ENCODE data around the gene VEGFD. TPM values are rescaled to one million over a fixed set of nuclear protein-coding genes. Genes with fewer than 3 reads are reported as not detected.

The VEGFD gene
- total and polyA plus RNA-seq, 2 donors (not counting 1 experiment from before 2014, with no cell fraction given) = 2.0 to 7.9 TPM

- no peaks in the 10 kb centered on the region for H3K36me3 ChIP-seq (ENCODE audit: control insufficient read depth, insufficient read depth, low read length)
- peak in 1 of 2 donors; percentile 23 for DNase-seq (ENCODE audit: low read depth in 2 of 2)
These were observed 32.1 kb upstream of the VEGFD start for GRCh38 chrX:15416133-15416993.

DNA sequence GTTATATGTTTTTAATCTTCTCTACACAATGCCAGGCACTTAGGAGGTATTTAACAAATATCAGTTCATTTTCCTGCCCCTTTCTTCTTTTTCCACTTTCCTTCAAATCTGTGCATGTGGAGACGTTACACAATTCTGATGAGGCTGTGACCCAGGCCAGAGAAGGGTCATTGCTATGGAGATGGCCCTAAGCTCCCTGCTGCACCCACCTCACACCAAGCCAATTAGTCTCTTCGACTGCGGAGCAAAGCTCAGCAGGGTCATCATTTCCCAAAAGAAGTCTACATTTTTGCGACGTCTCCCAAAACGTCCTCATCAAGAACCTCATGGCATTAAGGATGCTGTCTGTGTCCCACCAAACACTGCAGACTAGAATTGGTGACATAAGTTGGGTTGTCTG, 28.9 kb upstream of the VEGFD start:
- Histone ChIP-seq H3K9me3 (ENCODE audit: control insufficient read depth, insufficient read depth, low read depth, low read length) (no peaks in the 10 kb centered on the region), H3K36me3 (ENCODE audit: control insufficient read depth, insufficient read depth, low read length) (no peaks in the 10 kb centered on the region), H3K4me3 (replicated peaks in 1 of 4; ENCODE audit: control extremely low read depth in 1 of 4, insufficient read depth in 1 of 4, low read depth in 3 of 4, low read length in 4 of 4) (no peak overlapping the region), H3K9ac (ENCODE audit: insufficient read depth, low read length) (no peak overlapping the region), H3K27me3 (ENCODE audit: control insufficient read depth, insufficient read depth, low read length) (no peaks in the 10 kb centered on the region), H3K4me1 (ENCODE audit: control insufficient read depth, extremely low read depth, insufficient read depth, low read length) (no peaks in the 10 kb centered on the region), H3K79me2 (ENCODE audit: control insufficient read depth, insufficient read depth, low read length) (no peaks in the 10 kb centered on the region), H4K20me1 (ENCODE audit: control insufficient read depth, extremely low read depth, insufficient read depth, low read length) (no peaks in the 10 kb centered on the region), H3K27ac (ENCODE audit: insufficient read depth, low read length) (no peak overlapping the region), H3K4me2 (ENCODE audit: extremely low read depth, insufficient read depth, low read length) (no peak overlapping the region), H2AFZ (ENCODE audit: low read length) (no peak overlapping the region)
- no peak for DNase-seq (ENCODE audit: low read depth in 2 of 2)
- TF ChIP-seq EZH2 (IDR thresholded peaks at IDR 0.05; ENCODE audit: low read length, missing control alignments) = no peak
- TF ChIP-seq CTCF (conservative IDR thresholded peaks at IDR 0.05 in 1 of 2, IDR thresholded peaks at IDR 0.05 in 1 of 2; ENCODE audit: low read depth in 1 of 2, low read length in 2 of 2) = no peak

More at GRCh38 chrX:15416133-15416993, 32.1 kb upstream of the VEGFD start:
- Histone ChIP-seq H3K27ac (ENCODE audit: insufficient read depth, low read length) (no peak overlapping the region), H3K4me1 (ENCODE audit: control insufficient read depth, extremely low read depth, insufficient read depth, low read length) (no peaks in the 10 kb centered on the region), H3K4me2 (ENCODE audit: extremely low read depth, insufficient read depth, low read length) (no peak overlapping the region), H3K4me3 (replicated peaks in 1 of 4; ENCODE audit: control extremely low read depth in 1 of 4, insufficient read depth in 1 of 4, low read depth in 3 of 4, low read length in 4 of 4) (no peak overlapping the region), H4K20me1 (ENCODE audit: control insufficient read depth, extremely low read depth, insufficient read depth, low read length) (no peaks in the 10 kb centered on the region), H3K9me3 (ENCODE audit: control insufficient read depth, insufficient read depth, low read depth, low read length) (no peaks in the 10 kb centered on the region), H3K79me2 (ENCODE audit: control insufficient read depth, insufficient read depth, low read length) (no peaks in the 10 kb centered on the region), H3K9ac (ENCODE audit: insufficient read depth, low read length) (no peak overlapping the region), H3K27me3 (ENCODE audit: control insufficient read depth, insufficient read depth, low read length) (no peaks in the 10 kb centered on the region), H2AFZ (ENCODE audit: low read length) (no peak overlapping the region)
- TF ChIP-seq CTCF (conservative IDR thresholded peaks at IDR 0.05 in 1 of 2, IDR thresholded peaks at IDR 0.05 in 1 of 2; ENCODE audit: low read depth in 1 of 2, low read length in 2 of 2) (no peak), EZH2 (IDR thresholded peaks at IDR 0.05; ENCODE audit: low read length, missing control alignments) (no peak)

DNA sequence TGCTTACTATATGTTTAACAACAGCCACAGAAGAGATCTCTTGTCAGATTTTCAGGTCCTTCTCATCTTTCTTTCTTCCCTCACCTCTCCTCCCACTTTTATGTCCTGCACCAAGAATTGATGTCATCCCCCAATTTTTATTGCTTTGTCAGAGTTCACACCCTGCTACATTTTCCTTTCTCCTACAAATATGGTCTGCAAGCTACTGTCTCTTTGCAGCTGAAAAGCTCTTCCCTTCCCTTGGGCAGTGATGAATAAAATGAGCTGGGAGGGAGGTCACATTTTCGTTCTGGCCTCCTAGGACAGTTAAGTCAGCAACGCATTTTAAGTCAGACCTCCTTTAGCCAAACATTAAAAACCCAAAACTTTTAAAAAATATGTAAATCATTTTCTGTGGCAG, 26.7 kb upstream of the VEGFD start:
- no peak for DNase-seq (ENCODE audit: low read depth in 2 of 2)

More for the DNA sequence above, 26.7 kb upstream of the VEGFD start:
- Histone ChIP-seq H2AFZ (ENCODE audit: low read length) (no peak overlapping the region), H4K20me1 (ENCODE audit: control insufficient read depth, extremely low read depth, insufficient read depth, low read length) (no peaks in the 10 kb centered on the region), H3K36me3 (ENCODE audit: control insufficient read depth, insufficient read depth, low read length) (no peaks in the 10 kb centered on the region), H3K27ac (ENCODE audit: insufficient read depth, low read length) (no peak overlapping the region), H3K4me1 (ENCODE audit: control insufficient read depth, extremely low read depth, insufficient read depth, low read length) (no peaks in the 10 kb centered on the region), H3K9ac (ENCODE audit: insufficient read depth, low read length) (no peak overlapping the region), H3K79me2 (ENCODE audit: control insufficient read depth, insufficient read depth, low read length) (no peaks in the 10 kb centered on the region), H3K9me3 (ENCODE audit: control insufficient read depth, insufficient read depth, low read depth, low read length) (no peaks in the 10 kb centered on the region), H3K4me3 (replicated peaks in 1 of 4; ENCODE audit: control extremely low read depth in 1 of 4, insufficient read depth in 1 of 4, low read depth in 3 of 4, low read length in 4 of 4) (no peak overlapping the region), H3K27me3 (ENCODE audit: control insufficient read depth, insufficient read depth, low read length) (no peaks in the 10 kb centered on the region), H3K4me2 (ENCODE audit: extremely low read depth, insufficient read depth, low read length) (no peak overlapping the region)
- TF ChIP-seq EZH2 (IDR thresholded peaks at IDR 0.05; ENCODE audit: low read length, missing control alignments) (no peak), CTCF (conservative IDR thresholded peaks at IDR 0.05 in 1 of 2, IDR thresholded peaks at IDR 0.05 in 1 of 2; ENCODE audit: low read depth in 1 of 2, low read length in 2 of 2) (no peak)
